RWPE2 (cell line): ENCODE data around the gene APOL4.

Experiments
- ATAC-seq: fragments of 200-7000 bp; cut with Tn5 transposase; 3 replicates; pipeline ENCODE4 v1.9.1; 2021; ENCODE audit warnings: low read depth
- DNase-seq: peaks from one replicate; pipeline ENCODE4 v3.0.0-alpha.2; 2020; ENCODE audit warnings: low spot score
- H3K27ac ChIP-seq: fragments of 450-650 bp; 2 replicates; pipeline ENCODE4 v1.5.1; 2017; ENCODE audit warnings: mild to moderate bottlenecking; ENCODE audit not compliant: poor library complexity, severe bottlenecking
- H3K27me3 ChIP-seq: fragments of 250-450 bp; sonication (Bioruptor Pico); 2 replicates; pipeline ENCODE4 v1.5.1; 2021; ENCODE audit warnings: mild to moderate bottlenecking, moderate library complexity; ENCODE audit not compliant: insufficient read depth, poor library complexity, severe bottlenecking
- H3K36me3 ChIP-seq: fragments of 250-450 bp; sonication (Bioruptor Pico); 2 replicates; pipeline ENCODE4 v1.5.1; 2020; ENCODE audit warnings: low read depth, mild to moderate bottlenecking, moderate library complexity
- H3K4me1 ChIP-seq: fragments of 250-450 bp; sonication (Bioruptor Pico); 2 replicates; pipeline ENCODE4 v1.5.1; 2021; ENCODE audit warnings: mild to moderate bottlenecking, moderate library complexity; ENCODE audit not compliant: insufficient read depth, poor library complexity, severe bottlenecking
- H3K4me3 ChIP-seq: fragments of 250-450 bp; sonication (Bioruptor Pico); 2 replicates; pipeline ENCODE4 v1.5.1; 2021; ENCODE audit warnings: mild to moderate bottlenecking, moderate library complexity; ENCODE audit not compliant: severe bottlenecking
- H3K9me3 ChIP-seq: fragments of 250-450 bp; sonication (Bioruptor Pico); 2 replicates; pipeline ENCODE4 v1.5.1; 2021; ENCODE audit warnings: mild to moderate bottlenecking, moderate library complexity; ENCODE audit not compliant: severe bottlenecking
- CTCF ChIP-seq: fragments of 450-650 bp; IDR thresholded peaks from one replicate; pipeline ENCODE4 v1.5.1; 2017; ENCODE audit warnings: mild to moderate bottlenecking, moderate library complexity; ENCODE audit not compliant: poor library complexity, severe bottlenecking

The APOL4 gene

GRCh38 chr22:36151006-36151595 lies 50.5 kb downstream of the APOL4 start:
- H3K4me3 ChIP-seq: no peak overlapping the region
- H3K27ac ChIP-seq: no peak overlapping the region
- DNase-seq (no peak), ATAC-seq (no peak)
- TF ChIP-seq CTCF: no peak
- H3K36me3 ChIP-seq: no peaks in the 10 kb centered on the region
- H3K4me1 ChIP-seq: no peaks in the 10 kb centered on the region
- no peaks in the 10 kb centered on the region for H3K27me3 ChIP-seq
- no peaks in the 10 kb centered on the region for H3K9me3 ChIP-seq

GRCh38 chr22:36149441-36149840 lies 52.2 kb downstream of the APOL4 start:
- no peak for DNase-seq
- no peak for TF ChIP-seq CTCF
- no peaks in the 10 kb centered on the region for H3K4me1 ChIP-seq
- no peaks in the 10 kb centered on the region for H3K36me3 ChIP-seq
- H3K27ac ChIP-seq: no peak overlapping the region
- no peak for ATAC-seq
- H3K4me3 ChIP-seq: no peak overlapping the region
- H3K9me3 ChIP-seq: no peaks in the 10 kb centered on the region
- no peaks in the 10 kb centered on the region for H3K27me3 ChIP-seq

DNA sequence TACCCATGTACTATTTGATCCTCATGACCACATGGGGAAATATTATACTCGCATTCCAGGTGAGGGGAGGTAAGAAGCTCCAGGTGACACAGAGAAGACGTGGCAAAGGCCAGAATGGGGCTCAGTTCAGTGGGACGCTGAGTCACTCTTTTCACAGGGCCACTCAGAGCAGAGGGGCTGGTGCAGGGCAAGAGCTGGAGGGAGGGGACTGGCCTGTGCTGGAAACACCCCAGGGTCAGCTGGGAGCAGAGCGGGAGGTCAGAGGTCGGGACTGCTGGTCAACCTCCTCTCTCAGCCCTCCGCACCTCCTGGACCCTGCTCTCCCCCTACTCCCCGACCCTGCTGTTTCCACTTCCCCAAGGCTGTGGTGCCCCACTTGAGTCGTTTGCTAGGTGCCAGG lies 53.2 kb downstream of the APOL4 start:
- ATAC-seq: no peak

GRCh38 chr22:36147196-36147791 lies 54.3 kb downstream of the APOL4 start:
- ATAC-seq (no peak), DNase-seq (no peak)

More for the DNA sequence above, 53.2 kb downstream of the APOL4 start:
- no peak overlapping the region for H3K27ac ChIP-seq
- H3K4me3 ChIP-seq: no peak overlapping the region
- H3K27me3 ChIP-seq: no peaks in the 10 kb centered on the region
- DNase-seq: no peak
- TF ChIP-seq CTCF: no peak
- H3K36me3 ChIP-seq: no peaks in the 10 kb centered on the region
- no peaks in the 10 kb centered on the region for H3K9me3 ChIP-seq
- no peaks in the 10 kb centered on the region for H3K4me1 ChIP-seq

More at GRCh38 chr22:36147196-36147791, 54.3 kb downstream of the APOL4 start:
- H3K27ac ChIP-seq: no peak overlapping the region
- H3K4me3 ChIP-seq: no peak overlapping the region
- no peak for TF ChIP-seq CTCF
- H3K27me3 ChIP-seq: no peaks in the 10 kb centered on the region
- H3K36me3 ChIP-seq: no peaks in the 10 kb centered on the region
- H3K9me3 ChIP-seq: no peaks in the 10 kb centered on the region
- H3K4me1 ChIP-seq: no peaks in the 10 kb centered on the region
